ENCODE results near the gene TNFRSF12A. TPM values are rescaled to one million over a fixed set of nuclear protein-coding genes. Genes with fewer than 3 reads are reported as not detected.

Gene TNFRSF12A, protein sequence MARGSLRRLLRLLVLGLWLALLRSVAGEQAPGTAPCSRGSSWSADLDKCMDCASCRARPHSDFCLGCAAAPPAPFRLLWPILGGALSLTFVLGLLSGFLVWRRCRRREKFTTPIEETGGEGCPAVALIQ
- 2.0 TPM for total RNA-seq

DNA sequence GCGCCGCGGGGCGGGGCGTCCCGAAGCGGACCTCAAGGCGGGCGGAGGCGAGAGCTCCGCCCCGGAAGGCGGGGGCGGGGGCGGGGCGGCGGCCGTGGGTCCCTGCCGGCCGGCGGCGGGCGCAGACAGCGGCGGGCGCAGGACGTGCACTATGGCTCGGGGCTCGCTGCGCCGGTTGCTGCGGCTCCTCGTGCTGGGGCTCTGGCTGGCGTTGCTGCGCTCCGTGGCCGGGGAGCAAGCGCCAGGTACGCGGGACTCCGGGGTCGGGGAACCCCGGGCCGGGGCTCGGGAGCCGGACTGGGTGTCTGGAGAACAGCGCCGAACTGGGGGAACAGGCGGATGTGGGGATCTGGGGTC lies at the start of gene TNFRSF12A:
Gene TNFRSF12A, plus strand, starts transcription at position 122 of the 357 bp plus-strand sequence. Its CDS starts 30 bp downstream, at position 152.
- no peak for DNase-seq

DNA sequence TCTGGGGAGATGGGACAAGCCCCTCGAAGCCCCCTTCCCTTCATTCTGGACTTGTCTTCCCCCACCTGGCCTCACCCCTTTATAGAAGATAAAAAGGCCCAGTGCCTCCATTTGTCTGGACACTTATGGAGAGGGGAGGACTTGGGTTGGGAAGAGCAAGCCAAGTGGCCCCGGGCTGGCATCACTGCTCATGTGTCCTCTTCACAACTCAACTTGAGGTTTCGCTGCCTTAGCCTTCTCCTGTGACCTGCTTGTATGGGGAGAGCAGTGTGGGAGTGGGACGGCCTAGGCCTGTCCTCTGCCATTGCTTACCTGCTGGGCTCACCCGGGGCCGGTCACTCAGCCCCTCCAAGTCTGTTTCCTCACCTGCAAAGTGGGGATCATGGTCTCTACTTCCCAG lies 49.6 kb upstream of the TNFRSF12A start:
- DNase-seq: no peak

DNA sequence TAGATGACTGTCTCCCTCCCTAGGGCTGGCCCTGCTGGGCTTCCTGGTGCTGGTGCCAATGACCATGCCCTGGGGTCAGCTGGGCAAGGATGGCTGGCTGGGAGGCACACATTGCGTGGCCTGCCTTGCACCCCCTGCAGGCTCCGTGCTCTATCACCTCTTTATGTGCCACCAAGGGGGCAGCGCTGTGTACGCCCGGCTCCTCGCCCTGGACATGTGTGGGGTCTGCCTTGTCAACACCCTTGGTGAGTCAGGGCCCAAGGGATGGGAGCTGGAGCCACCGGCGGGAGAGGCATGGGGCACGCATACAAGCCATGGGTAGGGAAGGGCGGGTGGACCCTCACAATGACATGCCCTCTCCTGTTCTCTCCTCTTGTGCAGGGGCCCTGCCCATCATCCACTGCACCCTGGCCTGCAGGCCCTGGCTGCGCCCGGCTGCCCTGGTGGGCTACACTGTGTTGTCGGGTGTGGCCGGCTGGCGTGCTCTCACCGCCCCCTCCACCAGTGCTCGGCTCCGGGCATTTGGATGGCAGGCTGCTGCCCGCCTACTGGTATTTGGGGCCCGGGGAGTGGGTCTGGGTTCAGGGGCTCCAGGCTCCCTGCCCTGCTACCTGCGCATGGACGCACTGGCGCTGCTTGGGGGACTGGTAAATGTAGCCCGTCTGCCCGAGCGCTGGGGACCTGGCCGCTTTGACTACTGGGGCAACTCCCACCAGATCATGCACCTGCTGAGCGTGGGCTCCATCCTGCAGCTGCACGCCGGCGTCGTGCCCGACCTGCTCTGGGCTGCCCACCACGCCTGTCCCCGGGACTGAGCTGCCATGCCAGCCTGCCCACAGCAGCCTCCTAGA lies 48.8 kb upstream of the TNFRSF12A start:
- no peak for DNase-seq

DNA sequence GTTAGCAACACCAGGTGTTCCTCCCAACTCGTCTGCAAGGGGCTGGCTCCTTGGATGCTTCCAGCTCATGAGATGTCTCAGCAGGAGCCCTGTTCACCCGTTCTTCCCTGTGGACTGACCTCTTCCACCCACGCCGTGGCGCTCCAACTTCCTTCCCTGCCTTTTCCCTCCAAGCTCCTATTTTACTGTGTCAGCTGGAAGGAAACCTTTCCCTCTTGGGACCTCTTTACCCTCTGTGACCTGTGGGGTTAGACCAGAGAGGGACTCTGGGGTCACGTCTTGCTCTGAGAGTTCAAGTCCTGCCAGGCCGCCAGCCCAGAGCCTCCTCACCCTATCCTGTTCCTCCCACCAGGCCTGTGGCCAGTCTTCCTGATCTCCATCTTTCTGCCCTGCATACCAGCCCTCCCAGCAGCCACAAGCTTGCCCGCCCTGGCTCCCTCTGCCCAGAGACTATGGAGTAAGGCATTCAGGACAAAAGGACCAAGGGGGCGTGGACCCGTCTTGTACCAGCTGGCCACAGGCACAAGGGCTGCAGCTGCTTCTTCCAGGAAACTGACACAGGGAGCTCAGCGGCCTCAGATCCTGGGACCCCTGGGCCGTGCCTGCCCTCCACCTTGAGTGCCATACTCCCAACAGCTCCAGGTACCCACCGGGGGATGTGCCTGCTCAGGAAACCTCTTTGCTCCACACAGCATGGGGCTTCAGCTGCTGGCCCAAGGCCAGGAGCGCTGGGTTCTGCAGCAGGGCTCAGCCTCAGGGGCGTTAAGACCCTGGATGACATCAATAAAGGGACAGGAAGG lies 48.0 kb upstream of the TNFRSF12A start:
- no peak for DNase-seq

DNA sequence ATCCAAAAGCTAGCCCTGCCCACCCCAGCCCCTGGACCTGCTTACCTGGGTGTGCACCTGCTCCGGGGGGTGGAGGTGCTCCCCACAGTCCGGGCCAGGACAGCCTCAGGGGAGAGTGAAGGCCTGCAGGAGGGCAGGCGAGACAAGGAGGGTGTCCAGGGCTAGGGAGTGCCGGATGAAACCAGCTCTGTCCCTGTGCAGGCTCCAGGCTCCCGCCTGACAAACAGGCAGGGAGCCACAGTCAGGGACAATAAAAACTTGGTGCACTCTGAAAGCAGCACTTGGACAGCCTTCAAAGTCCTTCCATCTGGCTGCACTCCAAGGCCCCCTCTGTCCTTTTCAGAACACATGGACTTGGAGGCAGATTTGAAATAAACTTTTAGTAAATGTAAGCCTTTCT lies 47.1 kb upstream of the TNFRSF12A start:
- no peak for DNase-seq

DNA sequence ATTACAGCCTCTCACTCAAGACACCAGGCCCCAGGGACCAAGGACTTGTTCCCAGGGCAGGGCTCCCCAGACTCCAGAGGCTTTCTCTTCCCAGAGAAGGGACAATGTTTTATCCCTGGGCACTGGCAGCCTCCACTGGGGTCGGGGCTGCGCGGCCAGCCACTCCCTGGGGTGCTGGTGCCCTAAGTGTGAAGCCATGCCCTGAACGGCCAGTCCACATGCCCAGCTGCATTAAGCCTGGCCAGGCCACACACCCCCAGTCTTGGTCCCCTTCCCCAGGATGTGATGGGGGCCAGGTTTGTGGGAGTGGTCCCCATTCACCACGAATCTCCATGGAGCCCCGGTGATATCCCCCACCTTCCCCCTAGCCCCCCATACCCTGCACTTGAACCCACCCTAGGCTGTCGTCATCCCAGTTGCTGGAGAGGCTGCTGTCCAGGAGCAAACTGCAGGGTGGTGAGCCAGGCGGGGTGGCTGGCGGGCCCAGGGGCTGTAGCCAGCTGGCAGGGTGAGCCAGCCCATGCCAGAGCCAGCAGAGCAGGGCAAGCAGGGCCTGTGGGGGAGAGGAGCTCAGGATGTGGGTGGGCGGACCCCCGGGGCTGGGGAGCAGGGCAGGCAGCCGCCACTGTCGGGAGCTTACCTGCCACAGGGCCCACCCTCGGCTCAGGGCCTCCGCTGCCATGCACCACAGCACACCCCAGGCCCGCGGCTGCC lies 46.4 kb upstream of the TNFRSF12A start:
- DNase-seq: no peak

DNA sequence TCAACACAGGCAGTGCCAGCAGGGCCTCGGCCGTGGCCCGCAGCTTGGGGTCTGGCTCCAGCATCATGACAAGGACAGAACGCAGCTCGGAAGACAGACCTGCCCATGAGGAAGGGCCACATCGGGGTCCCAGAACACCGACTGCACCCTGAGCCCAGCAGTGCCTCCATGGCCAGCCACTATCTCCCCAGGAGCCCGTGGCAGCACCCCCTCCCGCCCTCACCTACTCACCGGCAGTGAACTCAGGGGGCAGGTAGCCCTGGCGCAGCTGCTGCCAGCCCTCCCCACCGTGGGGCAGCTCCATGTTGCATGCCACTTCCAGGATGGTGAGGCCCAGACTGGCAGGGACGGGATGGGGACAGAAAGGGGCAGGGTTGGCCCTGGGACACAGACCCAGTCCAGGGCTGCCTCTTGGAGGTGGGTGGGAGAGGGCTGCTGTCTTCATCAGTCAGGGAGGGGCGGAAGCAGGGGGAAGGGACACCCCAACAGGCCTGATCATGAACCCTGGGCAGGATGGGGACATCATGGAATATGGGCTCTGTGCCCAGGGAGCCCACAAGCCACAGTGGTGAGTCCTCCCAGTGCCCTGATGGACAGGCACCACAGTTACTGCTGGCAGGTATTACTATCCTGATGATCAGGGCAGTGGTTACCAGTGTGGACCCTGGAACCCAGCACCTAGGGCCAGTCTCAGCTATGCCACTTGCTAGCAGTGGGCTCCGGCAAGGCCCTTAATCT lies 45.7 kb upstream of the TNFRSF12A start:
- no peak for DNase-seq

DNA sequence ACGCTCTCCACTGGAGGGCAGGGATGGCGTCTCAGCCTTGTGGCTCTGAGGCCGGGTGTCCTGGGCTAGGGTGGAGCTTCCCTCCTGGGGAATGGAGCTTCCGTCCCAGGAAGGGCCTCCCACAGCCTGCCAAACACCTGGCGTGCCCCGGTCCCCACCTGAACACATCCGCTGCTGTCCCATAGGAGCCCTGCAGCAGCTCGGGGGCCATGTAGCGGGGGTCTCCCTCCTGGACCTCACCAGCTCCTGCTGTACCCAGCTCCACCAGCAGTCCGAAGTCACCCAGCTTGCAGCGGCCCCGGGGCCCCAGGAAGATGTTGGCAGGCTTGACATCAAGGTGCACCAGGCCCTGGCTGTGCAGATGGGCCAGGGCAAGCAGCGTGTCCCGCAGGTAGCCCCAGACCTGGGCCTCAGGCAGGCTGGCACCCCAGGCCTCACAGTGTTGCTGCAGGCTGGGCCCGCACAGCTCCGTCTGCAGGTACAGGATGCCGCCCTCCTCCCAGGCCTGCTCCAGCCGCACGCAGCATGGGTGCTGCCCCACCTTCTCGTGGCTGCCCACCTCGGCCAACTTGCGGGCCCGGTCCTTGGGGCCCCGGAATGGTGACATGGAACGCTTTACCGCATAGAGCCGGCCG lies 44.9 kb upstream of the TNFRSF12A start:
- DNase-seq: no peak

DNA sequence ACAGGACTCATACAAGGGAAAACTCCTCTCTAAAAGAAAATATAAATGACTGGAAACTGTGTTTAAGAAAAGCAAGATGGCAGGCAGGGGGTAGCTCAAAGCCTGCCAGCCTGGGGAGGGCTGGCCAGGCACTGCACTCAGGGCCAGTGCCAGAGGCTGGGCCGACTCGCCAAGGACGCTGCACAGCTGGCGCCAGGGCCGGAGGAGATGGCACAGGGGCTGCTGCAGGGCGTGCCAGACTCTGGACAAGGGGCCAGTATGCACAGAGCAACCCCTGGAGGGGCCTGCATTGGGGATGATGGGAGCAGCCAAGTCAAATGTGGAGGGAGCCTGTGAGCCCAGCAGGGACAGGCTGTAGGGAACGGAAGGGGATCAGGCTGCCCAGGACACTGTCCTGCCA lies 44.0 kb upstream of the TNFRSF12A start:
- DNase-seq: no peak

DNA sequence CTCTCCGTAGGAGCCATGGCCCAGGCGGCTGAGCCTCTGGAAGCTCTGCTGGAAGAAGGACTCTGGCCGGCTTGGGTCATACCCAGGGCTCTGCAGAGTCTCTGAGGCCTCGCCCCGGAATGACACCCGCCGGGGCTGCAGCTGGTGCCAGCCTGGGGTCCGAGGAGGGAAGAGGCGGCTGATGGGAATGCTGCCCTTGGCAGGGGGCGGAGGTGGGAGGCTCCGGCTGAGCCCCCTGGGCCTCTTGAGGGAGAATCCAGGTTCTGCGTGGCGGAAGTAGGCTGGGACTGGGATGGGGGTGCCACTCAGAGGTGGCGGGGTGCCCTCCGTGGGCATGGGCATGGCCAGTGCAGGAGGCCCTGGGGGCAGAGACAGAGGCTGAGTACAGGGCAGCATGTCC lies 43.5 kb upstream of the TNFRSF12A start:
- no peak for DNase-seq

DNA sequence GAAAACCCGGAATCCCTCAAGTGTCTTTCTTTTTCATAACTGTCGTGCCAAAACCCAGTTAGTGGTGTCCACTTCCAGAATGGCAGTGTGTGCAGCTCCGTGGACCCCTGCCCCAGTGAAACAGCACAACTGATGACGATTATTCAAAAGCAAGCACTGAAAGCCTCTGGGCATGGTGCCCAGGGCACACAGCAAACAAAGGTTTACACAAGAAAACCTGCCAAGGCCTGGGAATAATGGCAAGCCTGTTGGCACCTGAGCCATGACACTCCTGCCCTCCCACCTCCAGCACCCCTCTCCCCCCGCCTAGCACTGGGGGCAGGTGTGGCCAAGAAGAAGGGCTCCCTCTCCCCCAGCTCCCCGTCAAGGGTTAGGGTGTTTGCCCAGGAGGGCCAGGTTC lies 42.7 kb upstream of the TNFRSF12A start:
- DNase-seq: no peak

DNA sequence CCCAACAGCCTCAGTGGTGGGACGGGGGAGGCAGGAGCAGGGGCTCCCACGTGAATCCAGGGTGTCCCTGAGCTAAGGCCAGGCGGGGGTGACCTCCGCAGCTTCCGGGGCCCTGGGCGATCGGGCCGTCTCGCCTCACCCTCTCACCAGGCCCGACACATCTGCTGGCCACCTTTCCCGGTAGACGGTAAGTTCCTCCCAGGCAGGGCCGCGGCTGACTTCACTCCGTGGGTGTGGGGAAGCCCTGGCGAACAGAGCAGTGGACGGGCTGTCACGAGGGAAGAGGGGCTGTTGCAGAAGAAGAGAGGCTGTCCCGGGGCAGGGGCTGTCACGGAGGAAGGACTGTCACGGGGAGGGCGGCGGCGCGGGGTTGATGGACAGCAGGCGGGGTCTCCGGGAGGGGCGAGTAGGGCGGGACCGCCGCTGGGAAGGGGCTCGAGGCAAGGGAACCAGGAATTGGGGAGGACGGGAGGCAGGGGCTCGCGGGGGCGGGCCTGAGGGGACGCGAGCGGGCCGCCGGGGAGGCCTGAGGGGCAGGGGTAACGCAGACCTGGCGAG lies 40.4 kb upstream of the TNFRSF12A start:
- no peak for DNase-seq

DNA sequence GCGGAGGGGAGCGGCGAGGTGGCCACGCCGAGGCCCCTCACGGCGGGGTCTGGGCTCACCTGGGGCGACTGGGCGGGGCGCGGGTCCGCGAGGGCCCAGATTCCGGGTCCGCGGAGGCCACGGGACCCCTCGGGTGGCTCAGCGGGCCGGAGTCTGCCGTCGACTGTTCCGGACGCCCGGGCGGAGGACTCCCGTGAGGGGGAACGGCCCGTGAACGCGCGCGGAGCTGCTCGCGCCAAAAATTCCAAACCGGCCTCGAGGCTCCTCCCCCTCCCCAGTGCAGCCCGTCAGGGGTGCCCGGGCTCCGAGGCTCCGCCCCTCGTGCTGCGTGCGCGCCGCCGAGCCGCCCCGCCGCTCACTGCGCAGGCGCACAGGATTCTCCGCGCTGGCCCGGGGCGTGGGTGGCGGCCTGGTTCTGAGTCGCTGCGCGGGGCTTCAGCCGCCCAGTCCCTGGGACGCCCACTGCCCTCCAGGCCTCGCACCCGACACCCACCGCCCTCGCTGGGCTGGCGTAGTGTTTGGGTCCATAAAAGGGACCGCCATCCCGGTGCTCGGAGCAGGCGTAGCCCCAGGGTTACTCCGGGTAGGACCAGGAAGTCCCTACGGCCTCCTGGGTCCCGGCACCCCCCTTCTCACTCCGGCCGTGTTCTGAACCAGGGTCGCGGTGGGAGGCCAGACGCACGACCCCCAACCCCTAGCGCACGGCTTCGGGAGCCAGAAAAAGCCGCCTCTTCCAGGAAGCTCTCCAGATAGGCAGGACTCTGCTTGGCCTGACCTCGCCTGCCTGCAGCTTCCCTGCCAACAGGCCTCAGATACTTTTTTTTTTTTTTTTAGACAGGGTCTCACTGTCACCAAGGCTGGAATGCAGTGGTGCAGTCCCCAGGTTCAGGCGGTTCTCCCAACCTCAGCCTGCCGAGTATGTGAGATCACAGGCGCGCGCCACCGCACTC lies 39.7 kb upstream of the TNFRSF12A start, which contains the start of gene PKMYT1:
Gene PKMYT1, minus strand, starts transcription at position 220 of the 950 bp plus-strand sequence. CDS start 789 bp downstream, outside the sequence.
- peak; percentile 79 for DNase-seq

DNA sequence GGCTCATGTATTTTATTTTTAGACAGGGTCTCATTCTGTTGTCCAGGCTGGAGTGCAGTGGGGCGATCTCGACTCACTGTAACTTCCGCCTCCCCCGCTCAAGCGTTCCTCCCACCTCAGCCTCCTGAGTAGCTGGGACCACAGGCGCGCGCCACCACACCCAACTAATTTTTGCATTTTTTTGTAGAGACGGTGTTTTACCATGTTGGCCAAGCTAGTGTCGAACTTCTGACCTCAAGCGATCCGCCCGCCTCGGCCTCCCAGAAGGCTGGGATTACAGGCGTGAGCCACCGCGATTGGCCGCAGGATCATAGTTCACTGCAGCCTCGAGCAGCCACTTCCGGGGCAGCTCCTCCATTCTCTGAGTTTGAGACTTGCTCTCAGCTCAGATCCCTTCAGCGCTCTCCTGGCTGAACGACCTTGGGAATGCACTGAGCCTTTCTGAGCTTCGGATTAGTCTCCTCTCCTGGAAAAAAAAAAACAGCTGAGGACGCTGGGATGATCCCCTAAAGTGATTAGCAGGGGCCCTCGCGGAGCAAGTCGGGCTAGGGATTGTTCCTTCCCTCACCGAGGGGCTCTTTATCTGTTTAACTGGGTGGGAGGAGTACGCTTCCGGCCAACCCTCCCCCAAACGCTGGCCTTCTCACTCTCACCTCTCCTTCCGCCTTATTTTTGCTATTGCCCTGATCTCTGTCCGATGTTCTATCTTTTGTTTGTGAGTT lies 38.8 kb upstream of the TNFRSF12A start:
- DNase-seq: no peak

DNA sequence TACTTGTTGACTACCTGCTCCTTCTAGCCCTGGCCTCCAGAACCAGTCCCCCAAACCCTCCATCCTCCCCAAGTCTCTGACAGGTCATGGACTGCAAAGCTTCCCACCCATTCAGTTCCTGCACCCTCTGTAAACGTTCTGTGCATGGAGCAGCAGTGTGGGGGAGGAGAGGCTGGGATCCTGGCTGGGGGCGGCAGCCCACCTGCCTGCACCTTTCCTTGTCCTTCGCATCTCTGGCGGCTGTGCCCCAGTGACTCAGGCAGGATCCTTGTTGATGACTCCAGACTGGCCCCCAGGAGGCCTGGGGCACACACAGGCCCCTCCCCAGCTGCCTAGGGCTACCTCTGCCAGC lies 38.3 kb upstream of the TNFRSF12A start:
- DNase-seq: no peak

DNA sequence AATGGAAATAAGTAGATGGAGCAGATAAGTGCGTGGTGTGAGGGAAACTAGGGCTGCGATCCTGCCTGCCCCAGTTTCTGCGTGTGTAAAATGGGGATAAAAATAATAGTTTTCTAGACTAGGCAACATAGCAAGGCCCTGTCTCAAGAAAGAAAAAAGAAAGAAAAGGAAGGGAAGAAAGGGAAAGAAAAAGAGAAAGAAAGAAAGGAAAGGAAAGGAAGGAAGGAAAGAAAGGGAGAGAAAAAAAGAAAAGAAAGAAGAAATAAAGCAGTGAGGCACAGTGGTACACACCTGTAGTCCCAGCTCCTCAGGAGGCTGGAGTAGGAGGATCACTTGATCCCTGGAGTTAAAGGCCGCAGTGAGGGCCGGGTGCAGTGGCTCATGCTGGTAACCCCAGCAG lies 37.8 kb upstream of the TNFRSF12A start:
- DNase-seq: no peak

DNA sequence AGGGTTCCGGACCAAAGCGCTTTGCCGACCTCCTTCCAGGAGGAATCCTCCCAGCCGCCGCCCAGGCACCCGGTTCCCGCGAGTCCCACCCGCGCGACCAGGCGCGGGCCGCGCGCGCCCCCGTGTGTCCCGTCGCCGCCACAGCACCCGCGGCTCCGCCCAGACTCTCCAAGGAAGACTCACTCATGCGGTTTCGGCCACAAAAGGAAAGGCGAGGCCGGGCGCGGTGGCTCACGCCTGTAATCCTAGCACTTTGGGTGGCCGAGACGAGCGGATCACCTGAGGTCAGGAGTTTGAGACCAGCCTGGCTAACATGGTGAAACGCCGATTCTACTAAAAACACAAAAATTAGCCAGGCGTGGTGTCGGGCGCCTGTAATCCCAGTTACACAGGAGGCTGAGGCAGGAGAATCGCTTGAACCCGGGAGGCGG lies 36.4 kb upstream of the TNFRSF12A start:
- DNase-seq: peak; percentile 74

DNA sequence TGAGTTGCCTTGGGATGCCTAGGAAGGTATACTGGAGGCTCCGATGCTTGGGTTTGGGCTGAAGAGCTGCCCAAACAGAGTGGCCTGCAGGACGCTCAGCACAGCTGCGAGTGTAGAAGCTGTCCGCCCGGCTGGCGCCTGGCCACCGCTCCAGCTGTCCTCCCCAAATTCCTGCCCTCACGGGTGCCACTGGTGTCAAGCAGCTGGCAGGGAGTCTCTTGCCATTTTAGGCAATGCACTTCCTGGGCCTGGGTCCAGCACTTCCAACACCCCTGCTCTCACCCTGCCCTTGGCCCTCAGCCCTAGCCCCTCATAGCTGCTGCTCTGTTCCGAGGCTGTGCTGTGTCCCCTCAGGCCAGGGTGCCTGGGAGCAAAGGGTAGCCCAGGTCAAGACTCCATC lies 34.7 kb upstream of the TNFRSF12A start:
- no peak for DNase-seq

DNA sequence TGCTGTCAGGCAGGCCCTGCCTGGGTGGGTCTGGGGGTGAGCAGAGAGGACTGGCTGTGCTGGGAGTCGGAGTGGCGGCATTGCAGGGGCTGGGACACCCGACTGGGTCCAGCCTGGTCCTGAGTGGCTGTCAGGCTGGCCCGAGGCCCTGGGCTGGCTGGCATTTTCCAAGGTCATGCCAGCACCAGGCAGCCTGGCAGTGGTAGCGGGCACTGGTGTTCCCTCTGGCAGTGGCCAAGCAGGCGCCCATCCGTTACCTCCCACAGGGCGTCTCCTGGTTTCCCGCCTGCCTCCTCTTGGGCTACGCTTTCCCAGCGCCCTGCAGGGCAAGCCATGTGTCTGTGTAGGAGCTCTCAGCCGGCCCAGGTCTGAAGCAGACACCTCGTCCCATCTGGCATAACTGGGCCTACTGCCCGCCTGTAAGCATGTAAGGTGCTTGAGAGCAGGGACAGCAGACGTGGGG lies 34.2 kb upstream of the TNFRSF12A start:
- no peak for DNase-seq

All from occipital lobe (tissue), 2 donors.